Measurements from ENCODE around the gene HOXD10.

HOXD10 gene

GRCh38 chr2:176072951-176073904 lies 43.4 kb upstream of the HOXD10 start:
- no peak for DNase-seq (ENCODE audit: low read depth, low spot score)
- TF ChIP-seq CTCF (IDR thresholded peaks at IDR 0.05; ENCODE audit: low read depth, low read length), result no peak
- in situ Hi-C loops (cut with HindIII; ENCODE audit: low sequenced_read_pairs), result no loop called here
- no peak overlapping the region for H3K4me3 ChIP-seq (ENCODE audit: low read depth, low read length)

GRCh38 chr2:176074919-176075425 lies 41.6 kb upstream of the HOXD10 start:
- DNase-seq (ENCODE audit: low read depth, low spot score), result no peak
- in situ Hi-C loops (cut with HindIII; ENCODE audit: low sequenced_read_pairs), result no loop called here
- no peak for TF ChIP-seq CTCF (IDR thresholded peaks at IDR 0.05; ENCODE audit: low read depth, low read length)
- no peak overlapping the region for H3K4me3 ChIP-seq (ENCODE audit: low read depth, low read length)

- no peak for TF ChIP-seq CTCF (IDR thresholded peaks at IDR 0.05; ENCODE audit: low read depth, low read length)
- H3K4me3 ChIP-seq (ENCODE audit: low read depth, low read length), result no peak overlapping the region
- in situ Hi-C loops (cut with HindIII; ENCODE audit: low sequenced_read_pairs), result no loop called here
- DNase-seq (ENCODE audit: low read depth, low spot score), result no peak
These were observed 41.1 kb upstream of the HOXD10 start for GRCh38 chr2:176075481-176075880.

- no peak for TF ChIP-seq CTCF (IDR thresholded peaks at IDR 0.05; ENCODE audit: low read depth, low read length)
- in situ Hi-C loops (cut with HindIII; ENCODE audit: low sequenced_read_pairs), result no loop called here
- DNase-seq (ENCODE audit: low read depth, low spot score), result no peak
- H3K4me3 ChIP-seq (ENCODE audit: low read depth, low read length), result no peak overlapping the region
These were observed 40.5 kb upstream of the HOXD10 start for GRCh38 chr2:176076063-176076462.

GRCh38 chr2:176076796-176077195 lies 39.8 kb upstream of the HOXD10 start:
- in situ Hi-C loops (cut with HindIII; ENCODE audit: low sequenced_read_pairs), result no loop called here
- no peak for DNase-seq (ENCODE audit: low read depth, low spot score)
- TF ChIP-seq CTCF (IDR thresholded peaks at IDR 0.05; ENCODE audit: low read depth, low read length), result no peak
- no peak overlapping the region for H3K4me3 ChIP-seq (ENCODE audit: low read depth, low read length)

- no peak for TF ChIP-seq CTCF (IDR thresholded peaks at IDR 0.05; ENCODE audit: low read depth, low read length)
- no peak overlapping the region for H3K4me3 ChIP-seq (ENCODE audit: low read depth, low read length)
- DNase-seq (ENCODE audit: low read depth, low spot score), result no peak
- in situ Hi-C loops (cut with HindIII; ENCODE audit: low sequenced_read_pairs), result no loop called here
These were observed 37.9 kb upstream of the HOXD10 start for GRCh38 chr2:176078541-176079284.
